GM12874 (cell line): ENCODE results near the gene CDH23.

Experiments used
- CTCF ChIP-seq: IDR thresholded peaks from 2 replicates; pipeline ENCODE4 v1.5.1; 2011; ENCODE audit warnings: low read depth, mild to moderate bottlenecking, control low read depth, low read length, moderate library complexity; ENCODE audit not compliant: insufficient read depth

Gene CDH23

GRCh38 chr10:71635867-71636266 is 239.1 kb downstream of the CDH23 start:
- TF ChIP-seq CTCF = no peak

- TF ChIP-seq CTCF = no peak
These were observed 239.9 kb downstream of the CDH23 start for GRCh38 chr10:71636588-71636987.

- no peak for TF ChIP-seq CTCF
These were observed 240.6 kb downstream of the CDH23 start for GRCh38 chr10:71637305-71637704.

- TF ChIP-seq CTCF = no peak
These were observed 241.5 kb downstream of the CDH23 start for GRCh38 chr10:71638064-71638821.

GRCh38 chr10:71638822-71639719 is 242.4 kb downstream of the CDH23 start:
- no peak for TF ChIP-seq CTCF

GRCh38 chr10:71640607-71641006 is 243.9 kb downstream of the CDH23 start:
- TF ChIP-seq CTCF = no peak

GRCh38 chr10:71641449-71641848 is 244.7 kb downstream of the CDH23 start:
- TF ChIP-seq CTCF = no peak
